Left renal pelvis (tissue), 4 donors: Measurements from ENCODE around the gene FBXL22. TPM values are rescaled to one million over a fixed set of nuclear protein-coding genes. Genes with fewer than 3 reads are reported as not detected.
"Not testable (repeated sequence)": the region's sequence is repeated elsewhere in the genome, so short reads cannot be mapped to it uniquely, and the experiment has no call there.

ENCODE experiments used
- DNase-seq, 4 donors: peaks; one replicate each; pipeline ENCODE4 v3.0.0-alpha.2; 2013; ENCODE audit warnings: low read depth in 4 of 4, low spot score in 3 of 4
- polyA plus RNA-seq, 4 donors: library from polyadenylated mRNA; unstranded; fragments of 120-200 nt; gene quantifications; one replicate each; pipeline ENCODE4 v1.2.1, GENCODE V29; 2013; ENCODE audit not compliant: insufficient read length in 4 of 4

FBXL22 gene
- polyA plus RNA-seq, 4 donors, result 1.0 to 1.9 (median 1.5) TPM

- peak in 2 of 4 donors; percentile 77 to 79 for DNase-seq
Measured at GRCh38 chr15:63610209-63610841, 13.1 kb downstream of the FBXL22 start.

GRCh38 chr15:63611177-63611576 lies 14.0 kb downstream of the FBXL22 start:
- DNase-seq, result no peak

- no peak for DNase-seq
Measured at GRCh38 chr15:63612300-63612699, 15.1 kb downstream of the FBXL22 start.

GRCh38 chr15:63615935-63616334 lies 18.7 kb downstream of the FBXL22 start:
- no peak for DNase-seq

- DNase-seq, result not testable (repeated sequence)
Measured at GRCh38 chr15:63617147-63617546, 20.0 kb downstream of the FBXL22 start.

- DNase-seq, result not testable (repeated sequence)
Measured at GRCh38 chr15:63617627-63618026, 20.4 kb downstream of the FBXL22 start.

- not testable (repeated sequence) for DNase-seq
Measured at GRCh38 chr15:63620760-63621159, 23.6 kb downstream of the FBXL22 start.

GRCh38 chr15:63623232-63623969 lies 26.2 kb downstream of the FBXL22 start:
- DNase-seq, result no peak

GRCh38 chr15:63626955-63627354 lies 29.8 kb downstream of the FBXL22 start:
- DNase-seq, result no peak

- no peak for DNase-seq
Measured at GRCh38 chr15:63628123-63628822, 31.1 kb downstream of the FBXL22 start.

- no peak for DNase-seq
Measured at GRCh38 chr15:63630036-63630751, 33.0 kb downstream of the FBXL22 start.

GRCh38 chr15:63633312-63633711 lies 36.1 kb downstream of the FBXL22 start:
- DNase-seq, result no peak

- DNase-seq, result no peak
Measured at GRCh38 chr15:63634154-63634553, 37.0 kb downstream of the FBXL22 start.

- no peak for DNase-seq
Measured at GRCh38 chr15:63636518-63637061, 39.4 kb downstream of the FBXL22 start.

- no peak for DNase-seq
Measured at GRCh38 chr15:63638839-63639238, 41.7 kb downstream of the FBXL22 start.

GRCh38 chr15:63640146-63640545 lies 43.0 kb downstream of the FBXL22 start:
- no peak for DNase-seq

Other genes with a start within 250 kb of the FBXL22 start
- gene CA12, start 215.5 kb upstream of the FBXL22 start, polyA plus RNA-seq, result 100 to 1,000 TPM in 3 of 4 donors, 1 to 10 TPM in 1; 6.8 to 138 (median 122) TPM
- gene USP3, start 92.8 kb upstream of the FBXL22 start, polyA plus RNA-seq, result 10 to 100 TPM; 20.8 to 43.5 (median 41.0) TPM
- gene HERC1, start 236.6 kb downstream of the FBXL22 start, polyA plus RNA-seq, result 10 to 100 TPM; 60.0 to 70.5 (median 61.8) TPM